SK-N-SH treated with all-trans-retinoic acid at 6 μM for 48 hours (cell line): ENCODE data around the gene USP12.

Experiments
- ARNTL ChIP-seq: fragments of 450-650 bp; formaldehyde crosslinking; IDR thresholded peaks from 2 replicates; pipeline ENCODE4 v1.5.0; 2020; ENCODE audit warnings: low read depth, mild to moderate bottlenecking, moderate library complexity, borderline replicate concordance
- ESRRG ChIP-seq: fragments of 250-450 bp; sonication (Bioruptor Pico); IDR thresholded peaks from 2 replicates; pipeline ENCODE4 v1.6.1; 2021; ENCODE audit warnings: mild to moderate bottlenecking
- ISL1 ChIP-seq: fragments of 250-450 bp; sonication (Bioruptor Pico); IDR thresholded peaks from 2 replicates; pipeline ENCODE4 v2.1.2; 2022; ENCODE audit warnings: mild to moderate bottlenecking, moderate library complexity
- RARB ChIP-seq: fragments of 250-450 bp; sonication (Bioruptor Pico); IDR thresholded peaks from 2 replicates; pipeline ENCODE4 v1.8.0; 2021; ENCODE audit warnings: mild to moderate bottlenecking, moderate library complexity
- ZC3H10 ChIP-seq: fragments of 250-450 bp; sonication (Bioruptor Pico); IDR thresholded peaks from 2 replicates; pipeline ENCODE4 v1.5.1; 2021; ENCODE audit warnings: mild to moderate bottlenecking, moderate library complexity
- ZNF70 ChIP-seq: fragments of 450-650 bp; formaldehyde crosslinking; IDR thresholded peaks from 2 replicates; pipeline ENCODE4 v1.5.0; 2020; ENCODE audit warnings: mild to moderate bottlenecking, moderate library complexity
- TF ChIP-seq, protein P1 (sequence below): fragments of 250-450 bp; sonication (Bioruptor Pico); IDR thresholded peaks from 2 replicates; pipeline ENCODE4 v1.8.0; 2020; ENCODE audit warnings: mild to moderate bottlenecking, moderate library complexity, borderline replicate concordance
- TF ChIP-seq, protein P2 (sequence below): fragments of 250-450 bp; sonication (Bioruptor Pico); IDR thresholded peaks from 2 replicates; pipeline ENCODE4 v1.5.1; 2020; ENCODE audit warnings: low read depth, mild to moderate bottlenecking, moderate library complexity

DNA sequence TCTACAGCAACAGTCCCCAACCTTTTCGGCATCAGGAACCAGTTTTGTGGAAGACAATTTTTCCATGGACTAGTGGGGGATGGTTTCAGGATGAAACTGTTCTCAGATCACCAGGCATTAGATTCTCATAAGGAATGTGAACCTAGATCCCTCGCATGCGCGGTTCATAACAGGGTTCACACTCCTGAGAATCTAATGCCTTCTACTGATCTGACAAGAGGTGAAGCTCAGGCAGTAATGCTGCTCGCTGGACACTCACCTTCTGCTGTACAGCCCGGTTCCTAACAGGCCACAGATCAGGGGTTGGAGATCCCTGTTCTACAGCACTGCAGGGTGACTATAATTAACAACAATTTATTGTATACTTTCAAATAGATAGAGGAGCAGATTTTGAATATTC, 21.9 kb downstream of the USP12 start:
- no peak for TF ChIP-seq ZNF70 (CRISPR knock-in tag)
- no peak for TF ChIP-seq ARNTL (CRISPR knock-in tag)
- TF ChIP-seq RARB (CRISPR knock-in tag) = no peak
- TF ChIP-seq, protein P1, sequence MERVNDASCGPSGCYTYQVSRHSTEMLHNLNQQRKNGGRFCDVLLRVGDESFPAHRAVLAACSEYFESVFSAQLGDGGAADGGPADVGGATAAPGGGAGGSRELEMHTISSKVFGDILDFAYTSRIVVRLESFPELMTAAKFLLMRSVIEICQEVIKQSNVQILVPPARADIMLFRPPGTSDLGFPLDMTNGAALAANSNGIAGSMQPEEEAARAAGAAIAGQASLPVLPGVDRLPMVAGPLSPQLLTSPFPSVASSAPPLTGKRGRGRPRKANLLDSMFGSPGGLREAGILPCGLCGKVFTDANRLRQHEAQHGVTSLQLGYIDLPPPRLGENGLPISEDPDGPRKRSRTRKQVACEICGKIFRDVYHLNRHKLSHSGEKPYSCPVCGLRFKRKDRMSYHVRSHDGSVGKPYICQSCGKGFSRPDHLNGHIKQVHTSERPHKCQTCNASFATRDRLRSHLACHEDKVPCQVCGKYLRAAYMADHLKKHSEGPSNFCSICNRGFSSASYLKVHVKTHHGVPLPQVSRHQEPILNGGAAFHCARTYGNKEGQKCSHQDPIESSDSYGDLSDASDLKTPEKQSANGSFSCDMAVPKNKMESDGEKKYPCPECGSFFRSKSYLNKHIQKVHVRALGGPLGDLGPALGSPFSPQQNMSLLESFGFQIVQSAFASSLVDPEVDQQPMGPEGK (CRISPR knock-in tag) = no peak
- no peak for TF ChIP-seq ISL1 (CRISPR knock-in tag)
- no peak for TF ChIP-seq ZC3H10 (CRISPR knock-in tag)
- no peak for TF ChIP-seq ESRRG
- TF ChIP-seq, protein P2, sequence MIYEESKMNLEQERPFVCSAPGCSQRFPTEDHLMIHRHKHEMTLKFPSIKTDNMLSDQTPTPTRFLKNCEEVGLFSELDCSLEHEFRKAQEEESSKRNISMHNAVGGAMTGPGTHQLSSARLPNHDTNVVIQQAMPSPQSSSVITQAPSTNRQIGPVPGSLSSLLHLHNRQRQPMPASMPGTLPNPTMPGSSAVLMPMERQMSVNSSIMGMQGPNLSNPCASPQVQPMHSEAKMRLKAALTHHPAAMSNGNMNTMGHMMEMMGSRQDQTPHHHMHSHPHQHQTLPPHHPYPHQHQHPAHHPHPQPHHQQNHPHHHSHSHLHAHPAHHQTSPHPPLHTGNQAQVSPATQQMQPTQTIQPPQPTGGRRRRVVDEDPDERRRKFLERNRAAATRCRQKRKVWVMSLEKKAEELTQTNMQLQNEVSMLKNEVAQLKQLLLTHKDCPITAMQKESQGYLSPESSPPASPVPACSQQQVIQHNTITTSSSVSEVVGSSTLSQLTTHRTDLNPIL = no peak
